ENCODE results near the gene ADPGK.

ADPGK gene

GRCh38 chr15:72786676-72787345 is 3.3 kb upstream of the ADPGK start:
- Histone ChIP-seq H3K27ac (no peak overlapping the region), H3K27me3 (replicated peaks) (no peaks in the 10 kb centered on the region), H3K36me3 (replicated peaks) (no peaks in the 10 kb centered on the region), H3K4me3 (ENCODE audit: low read depth, low read length) (no peak overlapping the region)
- TF ChIP-seq, protein P1, sequence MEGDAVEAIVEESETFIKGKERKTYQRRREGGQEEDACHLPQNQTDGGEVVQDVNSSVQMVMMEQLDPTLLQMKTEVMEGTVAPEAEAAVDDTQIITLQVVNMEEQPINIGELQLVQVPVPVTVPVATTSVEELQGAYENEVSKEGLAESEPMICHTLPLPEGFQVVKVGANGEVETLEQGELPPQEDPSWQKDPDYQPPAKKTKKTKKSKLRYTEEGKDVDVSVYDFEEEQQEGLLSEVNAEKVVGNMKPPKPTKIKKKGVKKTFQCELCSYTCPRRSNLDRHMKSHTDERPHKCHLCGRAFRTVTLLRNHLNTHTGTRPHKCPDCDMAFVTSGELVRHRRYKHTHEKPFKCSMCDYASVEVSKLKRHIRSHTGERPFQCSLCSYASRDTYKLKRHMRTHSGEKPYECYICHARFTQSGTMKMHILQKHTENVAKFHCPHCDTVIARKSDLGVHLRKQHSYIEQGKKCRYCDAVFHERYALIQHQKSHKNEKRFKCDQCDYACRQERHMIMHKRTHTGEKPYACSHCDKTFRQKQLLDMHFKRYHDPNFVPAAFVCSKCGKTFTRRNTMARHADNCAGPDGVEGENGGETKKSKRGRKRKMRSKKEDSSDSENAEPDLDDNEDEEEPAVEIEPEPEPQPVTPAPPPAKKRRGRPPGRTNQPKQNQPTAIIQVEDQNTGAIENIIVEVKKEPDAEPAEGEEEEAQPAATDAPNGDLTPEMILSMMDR (IDR thresholded peaks at IDR 0.05; ENCODE audit: low read depth, low read length, missing control alignments) = no peak
- no peak for DNase-seq
- in situ Hi-C loops (cut with HindIII; ENCODE audit: low pct_ligation_motif_present, low sequenced_read_pairs) = no loop called here

DNA sequence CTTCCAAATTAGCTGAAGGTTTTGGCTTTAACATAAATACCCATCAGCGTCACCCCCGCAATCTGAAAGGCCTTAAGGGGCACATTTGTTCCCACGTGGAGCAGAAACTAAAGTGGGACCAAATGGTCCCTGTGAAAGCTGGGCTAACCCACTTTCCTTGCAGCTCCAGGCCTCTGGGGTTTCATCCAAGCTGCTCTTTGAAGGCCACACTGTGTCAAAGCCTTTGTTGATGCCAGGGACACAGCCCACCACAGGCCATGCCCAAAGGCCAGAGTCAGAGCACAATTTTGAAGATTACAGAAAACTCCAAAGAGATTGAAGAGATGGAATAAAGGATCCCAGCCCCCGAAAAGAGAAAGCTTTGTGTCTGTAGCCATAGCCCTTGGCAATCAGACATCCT is 2.7 kb upstream of the ADPGK start:
- DNase-seq = no peak
- H3K36me3 ChIP-seq (replicated peaks) = no peaks in the 10 kb centered on the region
- H3K27me3 ChIP-seq (replicated peaks) = no peaks in the 10 kb centered on the region
- no peak overlapping the region for H3K27ac ChIP-seq
- H3K4me3 ChIP-seq (ENCODE audit: low read depth, low read length) = no peak overlapping the region
- in situ Hi-C loops (cut with HindIII; ENCODE audit: low pct_ligation_motif_present, low sequenced_read_pairs) = no loop called here
- TF ChIP-seq, protein P1 (IDR thresholded peaks at IDR 0.05; ENCODE audit: low read depth, low read length, missing control alignments) = no peak

DNA sequence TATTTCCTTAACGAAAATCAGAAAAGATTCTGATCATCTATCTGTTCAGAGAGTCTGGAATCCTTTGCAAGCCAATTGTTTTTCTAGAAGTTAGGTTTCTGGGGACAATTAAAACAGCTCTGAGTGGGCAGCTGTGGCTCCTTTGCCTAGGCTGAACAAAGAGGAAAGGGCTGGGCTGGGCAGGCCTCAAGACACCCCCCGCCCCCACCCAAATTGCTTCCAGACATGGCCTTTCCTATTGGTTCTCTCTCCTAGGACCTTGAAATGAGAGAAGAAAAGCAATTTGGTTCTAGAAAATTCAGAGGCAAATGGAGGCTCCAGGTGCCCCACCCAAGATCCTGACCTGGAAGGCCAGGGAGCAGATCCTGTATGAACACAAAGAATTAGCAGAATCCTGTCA is 2.3 kb upstream of the ADPGK start:
- no peaks in the 10 kb centered on the region for H3K36me3 ChIP-seq (replicated peaks)
- no peak overlapping the region for H3K4me3 ChIP-seq (ENCODE audit: low read depth, low read length)
- in situ Hi-C loops (cut with HindIII; ENCODE audit: low pct_ligation_motif_present, low sequenced_read_pairs) = no loop called here
- no peak overlapping the region for H3K27ac ChIP-seq
- H3K27me3 ChIP-seq (replicated peaks) = no peaks in the 10 kb centered on the region
- TF ChIP-seq, protein P1 (IDR thresholded peaks at IDR 0.05; ENCODE audit: low read depth, low read length, missing control alignments) = no peak
- DNase-seq = no peak

- Histone ChIP-seq H3K36me3 (replicated peaks) (no peaks in the 10 kb centered on the region), H3K4me3 (ENCODE audit: low read depth, low read length) (no peak overlapping the region), H3K27ac (peak overlapping the region; percentile 7), H3K27me3 (replicated peaks) (no peaks in the 10 kb centered on the region)
- TF ChIP-seq, protein P1 (IDR thresholded peaks at IDR 0.05; ENCODE audit: low read depth, low read length, missing control alignments) = no peak
- in situ Hi-C loops (cut with HindIII; ENCODE audit: low pct_ligation_motif_present, low sequenced_read_pairs) = no loop called here
- DNase-seq = peak; percentile 66
These were observed 1.9 kb upstream of the ADPGK start for GRCh38 chr15:72785432-72785831.

GRCh38 chr15:72784456-72784876 is 908 bp upstream of the ADPGK start:
- Histone ChIP-seq H3K36me3 (replicated peaks) (no peaks in the 10 kb centered on the region), H3K27ac (peak overlapping the region; percentile 86), H3K27me3 (replicated peaks) (no peaks in the 10 kb centered on the region), H3K4me3 (ENCODE audit: low read depth, low read length) (peak overlapping the region; percentile 93)
- no peak for DNase-seq
- TF ChIP-seq, protein P1 (IDR thresholded peaks at IDR 0.05; ENCODE audit: low read depth, low read length, missing control alignments) = no peak
- in situ Hi-C loops (cut with HindIII; ENCODE audit: low pct_ligation_motif_present, low sequenced_read_pairs) = no loop called here

Measured in brain microvascular endothelial cell (primary cell).